ENCODE measurements around the gene SMIM12.
"Not testable (repeated sequence)": the region's sequence is repeated elsewhere in the genome, so short reads cannot be mapped to it uniquely, and the experiment has no call there.

Gene SMIM12

GRCh38 chr1:34844252-34844634 is 15.3 kb downstream of the SMIM12 start:
- DNase-seq (ENCODE audit: low read depth in 2 of 2) = no peak

DNA sequence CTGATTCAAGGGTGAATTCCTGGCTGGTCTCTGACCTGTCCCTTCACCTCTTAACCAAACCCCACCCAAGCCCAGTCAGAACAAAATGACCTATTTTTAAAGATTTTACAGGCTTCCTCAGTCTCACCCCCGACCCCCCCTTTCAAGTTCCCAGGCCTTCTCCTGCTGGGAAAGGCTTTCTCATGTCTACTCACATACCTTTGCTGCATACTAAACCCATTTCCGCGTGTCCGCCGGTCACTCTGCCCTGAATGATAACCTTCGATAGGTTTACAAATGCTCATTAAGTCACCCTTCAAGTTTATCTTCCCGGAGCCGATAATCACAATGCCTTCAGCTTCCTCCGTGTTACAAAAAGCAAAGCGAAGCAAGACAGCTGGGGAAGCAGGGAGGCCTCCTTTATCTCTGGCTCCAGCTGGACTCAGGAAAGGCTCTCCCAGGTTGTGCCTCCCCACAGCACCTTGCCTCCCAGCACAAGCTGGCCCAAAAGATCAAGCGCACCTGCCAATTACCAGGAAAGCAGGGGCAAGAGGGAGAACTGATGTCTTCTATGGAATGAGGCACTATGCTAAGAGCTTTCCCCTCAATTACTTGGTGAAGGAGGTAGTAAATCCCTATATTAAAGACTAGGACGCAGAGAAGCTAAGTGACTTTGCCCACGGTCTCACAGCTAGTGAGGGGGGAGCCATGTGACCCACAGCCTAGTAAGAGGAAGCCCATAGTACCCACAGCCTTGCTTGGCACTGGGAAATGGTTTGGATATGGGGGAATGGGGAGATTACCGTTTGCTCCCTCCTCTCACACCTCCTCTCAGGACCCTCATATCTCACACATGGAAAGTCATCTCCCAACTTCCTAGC is 15.9 kb downstream of the SMIM12 start:
- no peak for DNase-seq (ENCODE audit: low read depth in 2 of 2)

DNA sequence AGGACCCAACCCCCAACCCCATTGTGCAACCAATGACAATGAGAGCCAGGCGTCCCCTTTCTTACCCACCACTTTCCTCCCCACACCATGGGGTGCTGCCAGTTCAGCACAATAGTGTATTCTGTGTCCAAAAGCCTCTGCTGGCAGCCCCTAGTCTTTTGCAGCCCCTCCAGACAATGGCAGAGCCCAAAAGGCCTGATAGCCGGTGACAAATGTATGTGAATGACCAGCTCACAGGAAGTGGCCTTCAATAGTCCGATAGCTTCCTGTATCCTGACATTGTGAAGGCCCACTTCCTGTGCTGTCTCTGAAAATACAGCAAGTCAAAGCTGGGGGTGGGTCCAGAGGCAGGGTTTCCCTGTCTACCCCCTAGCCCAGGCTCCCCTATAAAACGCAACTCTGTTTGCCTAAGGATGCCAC is 16.6 kb downstream of the SMIM12 start:
- DNase-seq (ENCODE audit: low read depth in 2 of 2) = no peak

- DNase-seq (ENCODE audit: low read depth in 2 of 2) = no peak
Observed at GRCh38 chr1:34842073-34842472, 17.5 kb downstream of the SMIM12 start.

- no peak for DNase-seq (ENCODE audit: low read depth in 2 of 2)
Observed at GRCh38 chr1:34840426-34840825, 19.1 kb downstream of the SMIM12 start.

DNA sequence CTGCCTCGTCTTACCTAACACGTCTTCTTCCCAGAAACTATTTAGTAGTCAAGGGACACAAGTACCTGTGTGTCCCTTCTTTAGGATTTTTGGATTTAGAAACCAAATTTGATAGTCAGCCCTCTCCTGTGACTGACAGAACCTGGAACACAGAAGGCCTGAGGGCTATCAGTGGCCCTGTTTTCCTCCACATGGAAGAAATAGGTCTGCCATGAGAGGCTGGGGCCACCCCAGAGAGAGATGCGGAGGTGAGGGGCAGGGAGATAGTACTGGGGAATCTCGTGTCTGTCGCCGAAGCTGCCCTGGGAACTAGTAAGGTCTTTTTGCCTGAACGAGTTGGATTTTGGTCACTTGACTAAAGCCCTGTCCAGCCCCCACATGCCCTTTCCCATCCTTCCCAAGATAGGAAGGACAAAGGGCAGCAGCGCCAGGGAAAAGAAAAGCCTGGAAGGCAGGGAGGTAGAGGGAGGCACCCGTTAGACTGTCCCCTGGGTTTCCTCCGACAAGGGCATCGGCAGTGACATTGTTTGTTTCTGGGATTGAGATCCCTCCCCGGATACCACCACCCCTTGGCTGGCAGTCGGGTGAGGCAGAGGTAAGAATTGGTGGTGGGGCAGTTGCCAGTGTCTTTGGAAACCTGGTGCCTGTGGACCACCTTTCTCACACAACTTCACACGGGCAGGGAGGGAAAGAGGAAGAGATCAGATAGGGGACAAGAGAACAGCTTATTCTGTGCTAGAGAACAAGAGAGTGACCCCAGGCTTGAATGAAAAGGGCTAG is 19.8 kb downstream of the SMIM12 start:
- DNase-seq (ENCODE audit: low read depth in 2 of 2) = no peak

DNA sequence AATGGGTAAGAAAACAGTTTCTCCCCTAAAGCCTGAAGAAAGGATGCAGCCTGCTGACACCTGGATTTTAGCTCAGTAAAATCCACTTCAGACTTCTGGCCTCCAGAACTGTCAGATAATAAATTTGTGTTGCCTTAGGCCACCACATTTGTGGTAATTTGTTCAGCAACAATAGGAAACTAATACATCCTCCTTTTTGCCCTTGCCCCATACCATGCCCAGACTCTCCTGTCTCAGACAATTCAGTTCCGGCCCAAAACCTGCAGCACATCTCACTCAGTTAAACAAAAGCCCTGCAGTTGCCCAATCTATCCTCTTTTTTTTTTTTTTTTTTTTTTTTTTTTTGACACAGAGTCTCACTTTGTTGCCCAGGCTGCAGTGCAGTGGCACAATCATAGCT is 25.8 kb downstream of the SMIM12 start:
- DNase-seq (ENCODE audit: low read depth in 2 of 2) = no peak

DNA sequence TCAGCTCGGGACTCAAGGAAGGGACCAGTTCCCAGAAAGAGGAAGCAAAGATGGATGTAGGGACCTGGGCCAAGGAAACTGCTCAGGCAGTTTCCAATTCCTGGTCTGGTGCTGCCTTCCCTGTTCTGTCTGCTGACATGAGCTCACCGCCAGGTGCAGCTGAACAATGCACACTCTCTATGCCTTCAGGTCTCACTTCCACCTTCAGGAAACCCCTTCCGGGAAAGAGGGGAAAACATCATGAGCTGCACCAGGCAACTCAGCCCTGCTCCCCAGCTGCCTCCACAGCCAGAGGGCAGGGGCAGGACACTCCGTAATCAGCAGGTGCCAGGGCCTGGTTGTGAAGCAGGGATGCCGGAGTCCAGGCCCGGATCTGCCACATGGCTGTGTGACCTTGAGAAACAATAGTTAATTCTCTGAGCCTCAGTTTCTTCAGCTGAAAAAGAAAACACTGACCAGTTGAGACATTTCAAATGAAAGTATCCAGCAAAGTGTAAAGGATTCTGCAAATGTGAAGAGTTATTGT is 27.8 kb downstream of the SMIM12 start:
- no peak for DNase-seq (ENCODE audit: low read depth in 2 of 2)

DNA sequence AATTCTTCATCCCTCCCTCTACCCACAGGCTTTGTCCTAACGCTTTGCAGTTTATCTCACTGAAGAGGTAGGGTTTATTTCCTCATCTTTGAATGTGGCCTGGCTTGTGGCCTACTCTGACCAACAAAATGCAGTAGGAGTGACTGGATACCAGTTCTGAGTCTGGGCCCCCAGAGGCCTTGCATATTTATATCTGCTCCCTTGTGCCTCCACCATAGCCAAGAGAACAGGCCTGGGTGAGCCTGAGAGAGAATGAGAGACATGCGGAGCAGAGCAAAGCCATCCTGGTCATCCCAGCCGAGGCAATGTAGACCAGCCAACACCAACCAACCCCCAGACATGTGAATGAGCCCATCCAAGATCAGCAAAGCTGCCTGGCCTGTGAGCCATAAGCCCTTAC is 30.3 kb downstream of the SMIM12 start:
- DNase-seq (ENCODE audit: low read depth in 2 of 2) = no peak

GRCh38 chr1:34828611-34829010 is 30.9 kb downstream of the SMIM12 start:
- no peak for DNase-seq (ENCODE audit: low read depth in 2 of 2)

DNA sequence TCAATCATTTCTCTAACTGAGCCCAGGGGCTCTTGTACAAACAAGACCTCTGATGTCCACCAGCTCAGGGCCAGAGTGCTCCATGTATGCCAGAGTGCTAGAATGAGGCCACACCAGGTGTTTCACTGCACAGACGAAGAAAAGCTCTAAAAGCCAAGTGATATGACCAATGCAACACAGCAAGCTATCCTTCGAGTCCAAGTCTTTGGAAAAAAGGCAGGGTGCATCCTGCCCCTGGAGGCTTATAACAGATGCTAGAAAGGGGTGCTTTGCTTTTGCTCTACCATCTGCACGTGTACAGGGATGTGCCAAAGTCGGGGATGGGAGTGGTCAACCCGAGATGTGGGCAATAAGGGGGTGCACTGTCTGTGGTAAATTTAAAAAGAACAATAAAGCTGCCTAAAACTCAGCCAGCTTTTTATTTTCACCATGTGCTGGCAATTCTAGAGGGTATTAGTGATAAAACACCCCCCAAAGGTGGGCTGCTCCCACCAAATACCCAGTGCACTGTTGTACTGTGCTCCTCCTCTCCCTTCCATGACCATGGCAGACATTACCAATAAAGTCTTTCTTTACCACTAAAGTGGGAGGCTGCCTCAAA is 32.1 kb downstream of the SMIM12 start:
- no peak for DNase-seq (ENCODE audit: low read depth in 2 of 2)

GRCh38 chr1:34825455-34826091 is 34.0 kb downstream of the SMIM12 start:
- DNase-seq (ENCODE audit: low read depth in 2 of 2) = no peak

DNA sequence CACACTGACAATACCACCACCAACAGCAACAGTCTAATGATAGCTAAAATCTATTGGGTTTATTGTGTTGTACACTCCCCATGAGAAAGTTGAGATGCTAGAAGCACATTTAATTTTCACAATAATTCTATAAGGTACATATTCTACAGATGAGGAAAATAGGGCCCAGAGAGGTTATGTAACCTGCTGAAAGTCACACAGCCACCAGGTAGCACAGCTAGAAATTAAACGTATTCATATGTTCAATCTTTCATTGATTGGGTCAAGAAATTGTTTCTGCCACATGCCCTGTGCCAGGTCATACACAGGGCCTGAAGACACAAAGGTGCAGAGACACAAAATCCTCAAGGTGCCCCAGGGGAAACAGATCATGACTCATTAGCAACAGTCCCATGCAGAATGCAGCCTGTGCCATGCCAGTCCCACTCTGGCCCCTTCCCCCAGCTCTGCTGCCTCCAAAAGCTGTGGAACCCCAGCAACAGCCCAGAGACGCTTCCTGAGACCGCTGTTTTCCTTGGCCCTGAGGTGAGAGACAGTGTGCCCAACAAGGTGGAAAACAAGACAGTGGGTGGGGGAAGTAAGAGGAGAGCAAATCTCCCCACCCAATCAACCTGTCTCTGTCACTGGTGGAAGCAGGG is 34.6 kb downstream of the SMIM12 start:
- DNase-seq (ENCODE audit: low read depth in 2 of 2) = no peak

DNA sequence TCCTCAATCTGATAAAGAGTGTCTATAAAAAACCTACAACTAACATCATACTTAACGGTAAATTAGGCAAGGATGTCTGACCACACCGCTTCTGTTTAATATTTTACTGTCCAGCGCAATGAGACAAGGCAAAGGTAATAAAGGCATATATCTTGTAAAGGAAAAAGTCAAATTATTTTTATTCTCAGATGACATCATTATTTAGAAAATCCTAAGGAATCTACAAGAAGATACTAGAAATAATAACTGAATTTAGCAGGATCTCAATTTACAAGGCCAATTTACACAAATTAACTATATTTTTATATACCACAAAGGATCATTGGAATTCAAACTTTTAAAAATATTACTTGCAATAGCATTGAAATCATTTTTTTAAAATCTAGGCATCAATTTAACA is 37.3 kb downstream of the SMIM12 start:
- DNase-seq (ENCODE audit: low read depth in 2 of 2) = no peak

DNA sequence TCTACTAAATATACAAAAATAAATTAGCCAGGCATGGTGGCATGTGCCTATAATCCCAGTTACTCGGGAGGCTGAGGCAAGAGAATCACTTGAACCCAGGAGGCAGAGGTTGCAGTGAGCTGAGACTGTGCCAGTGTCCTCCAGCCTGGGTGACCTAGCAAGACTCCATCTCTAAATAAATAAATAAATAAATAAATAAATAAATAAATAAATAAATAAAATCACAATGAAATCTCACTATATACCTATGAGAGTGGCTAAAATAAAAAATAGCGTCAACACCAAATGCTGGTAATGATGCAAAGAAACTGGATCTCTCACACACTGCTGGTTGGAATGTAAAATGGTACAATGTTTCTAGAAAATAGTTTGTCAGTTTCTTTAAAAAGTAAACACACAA is 40.7 kb downstream of the SMIM12 start:
- not testable (repeated sequence) for DNase-seq (ENCODE audit: low read depth in 2 of 2)

GRCh38 chr1:34816778-34817177 is 42.8 kb downstream of the SMIM12 start:
- DNase-seq (ENCODE audit: low read depth in 2 of 2) = no peak

DNA sequence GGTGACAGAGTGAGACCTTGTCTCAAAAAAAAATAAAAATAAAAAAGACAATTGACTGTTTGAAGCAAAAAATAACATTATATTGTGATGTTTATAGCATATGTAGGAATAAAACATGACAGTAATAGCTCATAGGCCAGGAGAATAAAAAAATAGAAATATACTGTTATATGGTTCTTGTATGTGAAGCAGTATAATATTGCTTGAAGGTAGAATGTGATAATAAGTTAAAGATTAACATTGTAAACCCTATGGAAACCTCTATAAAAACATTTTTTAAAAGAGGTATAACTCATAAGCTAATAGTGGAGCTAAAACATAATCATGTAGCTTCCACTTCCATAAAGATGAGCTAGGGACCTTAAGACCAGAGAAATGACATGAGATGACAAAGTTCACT is 43.2 kb downstream of the SMIM12 start:
- DNase-seq (ENCODE audit: low read depth in 2 of 2) = no peak

- DNase-seq (ENCODE audit: low read depth in 2 of 2) = not testable (repeated sequence)
Observed at GRCh38 chr1:34810781-34811180, 48.8 kb downstream of the SMIM12 start.

DNA sequence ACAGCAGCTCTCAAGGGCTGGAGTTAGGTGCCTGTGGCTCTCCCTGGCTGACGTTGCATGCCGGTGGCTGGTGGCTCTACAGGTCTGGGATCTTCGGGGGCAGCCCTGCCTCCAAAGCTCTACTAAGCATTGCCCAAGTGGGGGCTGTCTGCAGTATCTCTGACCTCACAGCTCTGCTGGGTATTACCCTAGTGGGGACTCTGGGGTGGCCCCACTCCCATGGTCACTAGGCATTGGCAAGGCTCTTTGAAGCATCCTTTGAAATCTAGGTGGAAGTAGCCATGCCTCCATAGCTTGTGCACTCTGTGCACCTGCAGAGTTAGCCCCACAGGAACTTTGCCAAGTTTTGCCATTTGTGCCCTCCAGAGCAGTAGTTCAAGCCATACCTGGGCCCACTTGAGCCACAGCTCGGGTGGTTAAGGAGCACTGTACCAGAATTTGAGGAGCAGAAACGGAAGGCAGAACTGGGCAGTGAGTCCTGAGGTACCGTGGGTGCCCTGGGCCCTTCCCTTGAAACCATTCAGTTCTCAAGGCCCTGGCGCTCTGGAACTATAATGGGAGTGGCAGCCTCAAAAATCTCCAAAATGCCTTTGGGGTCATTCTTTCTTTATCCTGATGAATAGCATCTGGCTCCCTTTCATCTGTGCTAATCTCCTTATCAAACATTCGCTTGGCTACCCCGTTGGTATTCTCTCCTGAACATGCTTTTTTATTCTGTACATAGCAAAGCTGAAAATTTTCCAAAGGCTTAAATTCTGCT is 51.3 kb downstream of the SMIM12 start:
- DNase-seq (ENCODE audit: low read depth in 2 of 2) = no peak

DNA sequence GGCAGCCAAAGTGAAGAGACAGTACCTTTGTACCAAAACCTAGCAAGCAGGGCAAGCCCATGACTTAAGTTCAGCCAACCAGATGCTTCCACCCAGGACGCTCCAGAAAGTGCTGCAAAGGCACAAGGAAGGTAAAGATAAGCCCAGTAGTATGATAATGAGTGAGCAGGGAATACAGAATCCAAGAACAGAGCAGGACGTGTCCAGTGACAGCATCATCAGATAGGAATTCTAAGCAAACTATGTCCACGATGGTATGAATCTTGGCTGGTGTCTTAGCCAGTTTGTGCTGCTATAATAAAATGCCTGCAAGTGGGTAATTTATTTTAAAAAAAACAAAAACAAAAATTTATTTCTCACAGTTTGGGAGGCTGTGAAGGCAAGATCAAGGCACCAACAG is 53.2 kb downstream of the SMIM12 start:
- DNase-seq (ENCODE audit: low read depth in 2 of 2) = no peak

- no peak for DNase-seq (ENCODE audit: low read depth in 2 of 2)
Observed at GRCh38 chr1:34803770-34804169, 55.8 kb downstream of the SMIM12 start.

Data from stimulated activated CD8-positive, alpha-beta memory T cell treated with anti-CD3 and anti-CD28 coated beads, Interleukin-2, amount 100 ng/mL, for 1 hour (primary cell).